ENCODE results near the gene FGF4.
A peak's percentile ranks its signal among the peaks of the same experiment; 100 is the strongest.

The FGF4 gene, protein sequence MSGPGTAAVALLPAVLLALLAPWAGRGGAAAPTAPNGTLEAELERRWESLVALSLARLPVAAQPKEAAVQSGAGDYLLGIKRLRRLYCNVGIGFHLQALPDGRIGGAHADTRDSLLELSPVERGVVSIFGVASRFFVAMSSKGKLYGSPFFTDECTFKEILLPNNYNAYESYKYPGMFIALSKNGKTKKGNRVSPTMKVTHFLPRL

GRCh38 chr11:69775163-69775755, at the start of gene FGF4:
Gene FGF4 (minus strand): TSS chr11:69775341. CDS start chr11:69775084, 257 bp downstream.
- no peak for DNase-seq

- no peak for DNase-seq
Observed at GRCh38 chr11:69823641-69824265, 48.6 kb upstream of the FGF4 start.

DNA sequence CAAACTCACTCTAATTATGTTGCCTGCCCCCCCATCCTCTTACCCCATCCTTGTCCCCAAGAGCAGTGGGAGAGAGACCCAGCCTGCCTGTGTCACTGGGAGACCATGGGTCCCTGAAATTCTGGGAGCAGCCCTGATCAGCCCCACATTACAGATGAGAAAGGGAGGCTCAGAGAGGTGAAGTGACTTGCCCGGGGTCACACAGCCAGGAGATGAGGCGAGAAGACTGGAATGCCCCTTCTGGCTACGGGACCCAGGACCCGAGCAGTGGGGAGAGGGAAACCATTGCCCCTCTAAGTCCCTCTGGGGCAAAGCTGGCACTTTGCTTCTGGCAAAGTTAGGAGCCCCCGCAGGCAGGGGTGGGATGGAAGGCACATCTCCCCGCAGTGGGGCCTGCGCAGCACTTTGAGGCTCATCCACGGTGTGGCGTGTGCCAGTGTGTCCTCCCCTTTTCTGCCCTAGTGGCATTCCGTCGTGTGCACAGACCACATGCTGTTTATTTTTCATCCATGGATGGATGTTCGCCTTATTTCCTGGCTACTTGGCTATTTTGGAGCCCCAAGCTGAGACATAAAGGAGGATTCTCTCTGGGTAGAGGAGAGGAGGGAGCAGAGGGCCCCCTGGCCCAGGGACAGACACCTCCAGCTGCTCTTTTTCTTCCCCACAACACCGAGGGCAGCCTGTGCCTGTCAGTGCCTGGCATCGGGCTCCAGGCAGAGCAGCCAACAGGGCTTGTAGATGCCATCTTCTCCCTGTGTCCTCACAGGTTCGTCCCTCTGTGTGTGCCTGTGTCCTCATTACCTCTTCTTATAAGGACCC, 47.7 kb upstream of the FGF4 start:
- no peak for DNase-seq

DNA sequence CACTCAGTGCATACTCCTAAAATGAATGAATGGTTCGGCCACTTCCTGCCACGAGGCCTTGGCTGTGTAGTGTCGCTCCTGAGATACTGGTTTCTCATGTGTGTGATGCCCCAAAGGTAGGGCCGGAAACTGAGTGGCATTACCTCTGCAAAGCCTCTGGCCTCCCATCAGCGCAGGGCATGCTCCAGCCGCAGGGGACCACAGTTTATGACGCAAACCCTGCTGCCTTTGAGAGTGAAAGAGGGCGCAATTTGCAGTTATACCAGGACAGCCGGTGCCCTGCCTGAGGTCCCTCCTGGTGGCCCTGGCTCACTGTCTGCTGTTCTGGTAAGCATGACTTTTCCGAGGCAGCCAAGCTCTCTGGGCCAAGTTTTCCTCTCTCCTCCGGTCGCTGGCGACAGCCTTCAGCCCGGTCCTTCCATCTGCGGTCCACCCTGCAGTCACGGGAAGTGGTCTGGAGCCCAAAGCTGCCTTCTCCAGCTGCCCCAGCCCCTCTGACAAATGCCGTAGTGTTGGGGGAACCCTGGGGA, 46.4 kb upstream of the FGF4 start:
- no peak for DNase-seq

GRCh38 chr11:69820441-69820840, 45.3 kb upstream of the FGF4 start:
- DNase-seq, result no peak

DNA sequence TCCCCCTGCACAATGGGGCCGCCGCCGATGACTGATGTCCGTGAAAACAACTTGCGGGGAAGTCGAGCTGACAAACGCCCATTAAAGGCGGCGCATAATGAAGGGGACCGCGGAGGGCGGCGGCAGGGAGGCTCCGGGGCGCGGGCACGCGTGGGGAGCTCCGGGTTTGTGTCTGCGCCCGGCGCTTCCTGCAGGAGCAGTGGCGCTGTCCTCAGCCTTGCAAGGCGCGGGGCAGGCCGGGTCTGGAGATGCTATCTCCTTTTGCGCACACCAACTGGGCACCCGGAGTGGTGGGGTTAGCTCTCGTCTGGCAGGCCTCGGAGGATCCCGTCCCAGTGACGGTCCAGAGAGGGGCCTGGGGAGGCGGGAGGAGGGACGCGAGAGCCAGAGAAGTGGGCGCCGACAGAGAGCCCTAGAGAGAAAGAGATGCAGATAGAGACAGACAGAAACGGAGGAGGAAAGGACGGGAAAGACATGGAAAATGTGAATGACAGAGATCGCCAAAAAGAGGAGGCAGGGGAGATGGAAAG, 44.5 kb upstream of the FGF4 start:
- no peak for DNase-seq

DNA sequence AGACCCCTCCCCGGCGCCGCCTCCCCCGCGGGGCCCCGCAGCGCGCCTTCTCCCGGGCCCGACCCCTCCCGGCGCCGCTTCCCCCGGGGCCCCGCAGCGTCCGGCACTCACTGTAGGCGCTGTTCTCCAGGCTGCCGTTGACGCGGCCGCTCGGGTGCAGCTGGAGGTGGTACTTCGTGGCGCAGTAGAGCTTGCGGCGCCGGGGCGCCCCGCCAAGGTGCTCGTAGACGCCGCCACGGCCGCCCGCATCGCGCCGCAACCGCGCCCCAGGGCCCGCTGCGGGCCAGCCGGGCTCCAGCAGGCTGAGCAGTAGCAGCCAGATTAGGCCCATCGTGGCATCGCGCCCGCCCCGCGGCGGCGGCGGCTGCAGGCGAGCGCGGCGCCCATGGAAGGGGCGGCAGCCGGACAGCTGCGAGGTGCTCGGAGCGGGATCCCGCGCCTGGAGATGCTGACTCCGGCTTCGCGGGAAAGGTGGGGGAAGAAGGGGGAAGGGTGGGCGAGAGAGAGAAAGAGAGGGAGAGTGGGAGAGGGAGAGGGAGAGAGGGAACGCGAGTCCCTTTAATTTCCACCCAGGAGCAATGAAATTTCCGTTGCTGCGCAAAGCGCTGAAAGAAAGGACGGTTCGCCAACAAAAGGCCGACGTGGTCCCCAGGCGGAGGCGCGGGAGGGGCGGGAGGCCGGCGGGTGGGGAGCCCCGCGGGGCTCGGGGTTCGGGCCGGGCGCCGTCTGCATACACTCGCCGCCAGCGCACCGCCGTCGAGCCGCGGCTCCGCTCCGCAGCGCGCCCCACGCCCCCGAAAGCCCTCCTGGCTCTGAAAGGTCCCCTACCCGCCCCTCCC, 43.7 kb upstream of the FGF4 start, which contains the start of gene FGF3:
FGF3 (minus strand) TSS at position 814 of the 839 bp plus-strand sequence; CDS start at position 331, 483 bp downstream.
- DNase-seq, result no peak

DNA sequence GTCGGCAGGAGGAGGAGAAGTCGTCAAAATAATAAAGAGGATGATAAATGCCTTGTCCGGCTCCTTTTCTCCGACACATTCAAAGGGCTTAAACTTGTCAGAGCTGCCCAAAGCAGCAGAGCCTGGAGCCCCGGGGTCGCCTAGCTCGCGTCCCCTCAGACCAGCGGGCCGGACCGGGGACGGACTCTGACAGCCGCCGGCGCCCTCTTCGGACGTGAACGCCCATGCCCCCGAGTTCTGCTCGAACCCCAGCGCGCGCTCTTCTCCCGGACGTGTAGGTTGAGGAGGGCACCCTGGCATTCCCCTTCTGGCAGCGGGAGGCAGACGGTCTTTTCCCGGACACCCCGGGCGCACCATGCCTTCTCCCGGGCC, 43.1 kb upstream of the FGF4 start:
- no peak for DNase-seq

GRCh38 chr11:69817265-69818230, 42.4 kb upstream of the FGF4 start:
- DNase-seq, result no peak

DNA sequence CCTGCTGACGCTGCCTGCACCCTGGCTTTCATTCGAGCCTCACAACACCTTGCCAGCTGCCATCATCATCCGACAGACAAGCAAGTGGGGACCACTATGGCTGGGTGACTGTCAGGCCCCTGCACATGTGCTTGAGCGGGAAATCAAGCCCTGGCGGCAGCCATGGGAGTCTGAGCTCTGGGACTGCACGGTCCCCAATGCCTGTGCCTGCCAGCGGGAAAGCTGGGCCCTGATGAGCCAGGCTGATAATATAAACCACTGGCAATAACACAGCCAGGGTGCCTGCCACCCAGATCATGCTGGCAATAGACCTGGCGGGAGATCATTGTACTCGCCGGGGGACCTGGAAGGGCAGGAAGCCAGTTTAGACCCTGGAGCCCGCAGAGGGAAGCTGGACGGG, 41.5 kb upstream of the FGF4 start:
- no peak for DNase-seq

- no peak for DNase-seq
Observed at GRCh38 chr11:69815973-69816372, 40.8 kb upstream of the FGF4 start.

- no peak for DNase-seq
Observed at GRCh38 chr11:69814902-69815301, 39.8 kb upstream of the FGF4 start.

GRCh38 chr11:69814411-69814810, 39.3 kb upstream of the FGF4 start:
- DNase-seq, result no peak

DNA sequence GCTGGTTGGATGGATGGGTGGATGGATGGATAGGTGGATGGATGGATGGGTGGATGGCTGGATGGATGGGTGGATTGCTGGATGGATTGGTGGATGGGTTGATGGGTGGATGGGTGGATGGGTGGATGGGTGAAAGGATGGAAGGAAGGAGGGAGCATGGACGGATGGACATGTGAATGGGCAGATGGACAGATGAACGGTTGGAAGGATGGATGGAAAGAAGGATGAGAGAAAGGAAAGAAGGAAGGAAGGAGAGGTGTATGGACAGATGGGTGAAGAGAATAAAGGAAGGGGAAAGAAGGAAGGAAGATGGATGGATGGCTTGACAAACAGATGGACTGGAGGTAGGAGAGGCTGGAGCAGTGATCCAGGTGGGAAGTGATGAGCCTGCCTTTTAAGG, 38.7 kb upstream of the FGF4 start:
- no peak for DNase-seq

DNA sequence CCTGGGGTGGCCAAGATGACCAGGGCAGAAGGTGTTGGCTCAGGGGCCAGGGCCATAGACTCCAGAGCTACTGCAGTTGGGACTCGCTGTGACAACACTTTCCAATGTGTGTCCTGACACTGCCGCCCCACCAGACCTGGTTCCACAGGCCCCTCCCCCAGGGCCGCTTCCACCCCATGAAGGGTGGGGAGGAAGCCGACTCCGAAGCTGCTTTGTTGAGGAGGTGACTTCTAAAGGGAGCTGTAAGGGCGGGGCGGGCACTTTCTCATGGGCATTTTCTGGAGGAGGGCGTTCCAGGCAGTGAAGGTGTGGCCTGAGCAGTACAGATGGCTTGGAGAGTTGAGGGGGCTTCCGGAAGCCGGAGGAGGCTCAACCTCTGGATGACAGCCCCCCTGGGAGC, 37.8 kb upstream of the FGF4 start:
- no peak for DNase-seq

DNA sequence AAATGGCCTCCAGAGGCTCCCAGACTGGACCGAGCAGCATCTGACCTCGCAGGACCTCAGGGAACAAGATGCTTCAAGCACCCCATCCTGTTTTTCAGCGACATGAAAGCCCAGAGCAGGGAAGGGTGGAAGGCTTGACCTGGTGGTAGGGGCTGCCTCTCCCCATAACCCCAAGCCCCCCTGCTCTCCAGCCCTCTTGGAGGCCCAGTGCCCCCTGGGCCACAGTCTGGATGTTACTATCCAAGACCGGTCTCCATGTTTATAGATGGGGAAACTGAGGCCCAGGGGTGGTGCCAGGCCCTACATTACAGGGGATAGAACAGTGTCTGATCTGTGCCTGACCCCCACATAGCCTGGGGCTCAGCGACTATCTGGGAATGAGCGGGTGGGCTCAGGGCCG, 37.1 kb upstream of the FGF4 start:
- no peak for DNase-seq

DNA sequence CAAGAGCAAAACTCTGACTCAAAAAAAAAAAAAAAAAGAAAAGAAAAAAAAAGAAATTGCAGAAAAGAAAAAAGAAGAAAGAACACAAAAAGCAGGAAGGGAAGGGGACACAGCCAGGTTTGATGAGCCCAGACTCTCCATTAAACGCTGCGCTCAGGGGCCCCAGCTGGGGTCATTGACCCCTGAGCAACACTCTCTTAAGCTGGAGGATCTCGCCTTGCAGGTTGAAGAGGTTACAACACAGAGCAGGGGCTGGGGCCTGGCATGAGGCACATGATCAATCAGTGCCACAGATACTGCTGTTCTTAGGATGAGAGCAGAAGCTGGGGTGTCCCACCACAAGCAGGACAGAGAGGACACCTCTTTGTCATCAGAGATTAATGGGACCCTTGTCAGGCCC, 36.3 kb upstream of the FGF4 start:
- DNase-seq, result no peak

GRCh38 chr11:69810289-69811118, 35.4 kb upstream of the FGF4 start:
- no peak for DNase-seq

DNA sequence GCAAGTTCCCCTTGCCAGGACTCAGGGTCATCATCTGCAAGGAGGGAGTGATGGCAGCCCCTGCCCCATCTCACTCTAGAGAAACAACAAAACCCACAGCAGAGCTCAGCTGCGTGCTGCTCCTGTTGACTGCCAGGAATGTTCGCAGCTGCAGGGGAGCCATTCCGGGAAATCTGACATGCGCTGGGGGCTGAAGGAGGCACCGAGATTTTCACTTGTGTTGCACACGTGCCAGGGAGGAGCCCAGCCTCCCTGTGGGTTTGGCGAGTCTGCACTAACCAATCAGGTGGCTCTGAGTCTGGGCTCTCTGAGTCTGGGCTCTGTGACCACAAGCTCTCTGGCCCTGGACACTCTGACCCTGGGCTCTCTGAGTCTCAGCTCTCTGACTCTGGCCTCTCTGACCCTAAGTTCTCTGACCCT, 33.5 kb upstream of the FGF4 start:
- peak; percentile 48 for DNase-seq

Data from right hindlimb (tissue), 1 donor.